HG03432 (cell line): ENCODE results near the gene PLCD1.
A peak's percentile ranks its signal among the peaks of the same experiment; 100 is the strongest.

ENCODE experiments used
- ATAC-seq: cut with Tn5 transposase; IDR thresholded peaks from one replicate; pipeline ENCODE4 v1.9.1; 2021; ENCODE audit warnings: mild to moderate bottlenecking, moderate library complexity; ENCODE audit not compliant: unreplicated experiment

PLCD1 gene

DNA sequence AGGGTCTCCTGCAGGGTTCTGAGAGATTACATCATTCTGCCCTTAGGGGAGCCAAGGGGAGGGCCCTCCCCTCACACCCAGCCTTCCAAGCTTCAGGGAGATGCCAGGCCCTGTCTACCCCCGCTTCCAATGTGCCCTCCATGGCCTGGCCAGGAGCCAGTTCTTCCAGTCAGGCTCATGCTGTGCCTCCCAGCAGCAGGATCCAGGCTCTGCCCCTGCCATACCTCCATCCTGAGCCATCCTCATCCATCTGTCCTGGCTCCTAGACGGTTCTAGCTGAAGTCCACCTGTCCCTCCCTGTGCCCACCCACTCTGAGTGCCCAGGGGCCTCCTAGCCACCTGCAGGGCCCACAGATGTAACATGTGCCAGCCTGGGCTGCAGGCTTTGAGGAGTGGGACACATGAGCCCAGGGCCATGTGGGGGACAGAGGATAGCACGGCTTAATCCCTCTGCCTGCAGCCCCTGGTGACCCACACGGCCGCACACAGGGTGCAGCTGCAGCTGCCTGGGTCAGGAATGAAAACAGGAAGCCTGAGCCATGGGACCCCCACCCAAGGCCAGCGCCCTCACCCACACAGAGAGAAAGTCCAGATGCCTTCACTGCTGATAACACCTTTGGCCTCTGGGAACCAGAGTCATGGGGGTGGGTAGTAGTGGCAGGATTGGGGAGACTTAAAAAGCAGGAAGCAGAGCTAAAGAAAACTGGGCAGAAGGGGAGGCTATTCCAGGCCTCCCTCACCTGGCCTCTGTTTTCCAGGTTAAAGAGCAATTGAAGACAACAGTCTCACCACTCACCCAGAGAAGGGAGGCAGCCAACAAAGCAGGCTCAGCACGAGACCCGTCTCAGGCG, 11.8 kb downstream of the PLCD1 start:
- no peak for ATAC-seq

GRCh38 chr3:38016847-38017444, 12.5 kb downstream of the PLCD1 start:
- no peak for ATAC-seq

DNA sequence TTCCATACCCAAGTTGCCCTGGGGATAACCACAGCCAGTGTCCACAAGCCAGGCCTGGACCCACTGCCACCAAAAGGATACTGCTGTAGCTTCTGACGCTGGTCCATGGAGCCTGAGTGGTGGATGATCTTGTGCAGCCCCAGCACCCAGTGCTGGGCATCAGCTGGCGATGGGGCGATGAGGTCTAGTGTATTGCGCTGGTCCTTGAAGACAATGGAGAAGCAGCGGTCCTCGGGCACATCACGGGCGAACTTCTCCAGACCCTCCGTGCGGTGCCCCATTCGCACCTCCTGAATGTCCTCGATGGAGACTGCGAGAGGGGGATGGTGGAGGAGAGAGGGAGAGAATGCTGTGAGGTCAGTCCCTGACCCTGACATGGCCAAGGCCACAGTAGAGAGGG, 13.0 kb downstream of the PLCD1 start:
- no peak for ATAC-seq

DNA sequence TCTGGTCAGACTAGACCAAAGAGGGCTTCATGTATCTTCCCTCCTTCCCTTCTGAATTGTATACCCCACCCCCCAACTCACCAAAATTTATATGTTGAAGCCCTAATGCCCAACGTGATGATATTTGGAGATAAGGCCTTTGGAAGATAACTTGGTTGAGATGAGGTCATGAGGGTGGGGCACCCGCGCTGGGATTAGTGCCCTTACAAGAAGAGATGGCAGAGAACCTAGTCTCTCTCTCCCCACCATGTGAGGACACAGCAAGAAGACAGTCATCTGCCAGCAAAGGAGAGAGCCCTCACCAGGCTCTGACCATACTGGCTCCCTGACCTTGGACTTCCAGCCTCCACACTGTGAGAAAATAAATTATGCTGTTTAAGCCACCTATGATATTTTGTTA, 13.5 kb downstream of the PLCD1 start:
- no peak for ATAC-seq

GRCh38 chr3:38015485-38015884, 14.0 kb downstream of the PLCD1 start:
- ATAC-seq = no peak

DNA sequence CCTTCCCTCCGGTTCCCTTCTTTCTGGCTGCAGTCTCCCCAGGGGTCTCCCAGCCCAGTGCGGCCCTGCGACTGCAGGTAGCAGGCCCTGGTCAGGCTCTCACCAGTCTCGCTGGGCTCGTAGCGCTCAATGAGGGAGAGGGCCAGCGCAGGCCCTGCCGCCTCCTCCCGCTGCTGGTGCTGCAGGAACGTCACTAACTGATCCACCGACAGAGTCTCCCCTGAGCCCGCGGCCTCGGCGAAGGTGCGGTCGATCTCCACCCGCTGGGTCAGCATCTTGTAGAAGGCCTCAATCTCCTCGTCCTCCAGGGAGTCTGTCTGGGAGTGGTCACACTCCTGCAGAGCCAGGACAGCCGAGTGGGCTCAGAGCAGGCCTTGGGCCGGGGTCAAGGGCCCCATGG, 18.3 kb downstream of the PLCD1 start:
- no peak for ATAC-seq

GRCh38 chr3:38009807-38010591, 19.4 kb downstream of the PLCD1 start:
- no peak for ATAC-seq

GRCh38 chr3:38008971-38009580, 20.4 kb downstream of the PLCD1 start:
- ATAC-seq = no peak

DNA sequence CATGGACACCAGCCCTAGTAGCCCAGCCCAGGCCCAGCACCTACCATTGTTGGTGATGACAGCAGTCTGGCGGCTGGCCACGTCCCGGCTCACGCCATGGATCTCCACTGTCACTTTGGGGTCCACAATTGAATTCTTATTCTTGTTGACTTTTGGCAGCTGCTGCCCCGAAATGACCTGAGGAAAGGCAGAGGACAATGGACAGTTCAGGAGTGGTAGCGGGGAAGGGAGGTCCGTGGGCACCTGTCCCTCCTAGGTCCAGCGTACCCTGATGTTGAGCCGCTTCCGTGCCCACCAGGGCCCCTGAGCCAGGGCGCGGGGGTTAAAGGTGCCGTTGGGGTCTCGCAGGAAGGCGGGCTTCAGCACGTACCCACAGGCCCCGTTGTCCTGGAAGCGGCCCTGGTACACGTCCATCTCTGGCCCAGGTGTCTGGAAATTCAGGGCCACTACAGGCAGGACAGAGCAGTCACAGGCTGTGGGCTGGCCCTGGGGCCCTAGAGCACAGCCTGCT, 21.2 kb downstream of the PLCD1 start:
- no peak for ATAC-seq

DNA sequence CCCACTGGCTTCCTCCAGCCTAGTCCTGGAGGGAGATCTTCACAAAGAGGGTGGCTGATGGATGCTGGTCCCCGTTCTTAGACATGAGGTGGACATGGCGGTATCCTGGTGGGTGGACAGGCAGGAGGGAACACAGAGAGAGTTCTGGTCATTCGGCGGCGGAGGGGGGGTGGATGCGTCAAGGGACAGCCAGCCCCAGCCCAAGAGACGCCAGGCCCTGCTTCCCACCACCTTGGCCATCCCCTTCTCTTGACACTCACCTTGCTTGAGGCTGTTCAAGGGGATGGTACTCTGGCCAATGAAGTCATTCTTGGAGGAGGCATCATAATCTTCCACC, 21.7 kb downstream of the PLCD1 start:
- no peak for ATAC-seq

- ATAC-seq = no peak
Observed at GRCh38 chr3:38006445-38006995, 22.9 kb downstream of the PLCD1 start.

- ATAC-seq = no peak
Observed at GRCh38 chr3:38006031-38006430, 23.4 kb downstream of the PLCD1 start.

DNA sequence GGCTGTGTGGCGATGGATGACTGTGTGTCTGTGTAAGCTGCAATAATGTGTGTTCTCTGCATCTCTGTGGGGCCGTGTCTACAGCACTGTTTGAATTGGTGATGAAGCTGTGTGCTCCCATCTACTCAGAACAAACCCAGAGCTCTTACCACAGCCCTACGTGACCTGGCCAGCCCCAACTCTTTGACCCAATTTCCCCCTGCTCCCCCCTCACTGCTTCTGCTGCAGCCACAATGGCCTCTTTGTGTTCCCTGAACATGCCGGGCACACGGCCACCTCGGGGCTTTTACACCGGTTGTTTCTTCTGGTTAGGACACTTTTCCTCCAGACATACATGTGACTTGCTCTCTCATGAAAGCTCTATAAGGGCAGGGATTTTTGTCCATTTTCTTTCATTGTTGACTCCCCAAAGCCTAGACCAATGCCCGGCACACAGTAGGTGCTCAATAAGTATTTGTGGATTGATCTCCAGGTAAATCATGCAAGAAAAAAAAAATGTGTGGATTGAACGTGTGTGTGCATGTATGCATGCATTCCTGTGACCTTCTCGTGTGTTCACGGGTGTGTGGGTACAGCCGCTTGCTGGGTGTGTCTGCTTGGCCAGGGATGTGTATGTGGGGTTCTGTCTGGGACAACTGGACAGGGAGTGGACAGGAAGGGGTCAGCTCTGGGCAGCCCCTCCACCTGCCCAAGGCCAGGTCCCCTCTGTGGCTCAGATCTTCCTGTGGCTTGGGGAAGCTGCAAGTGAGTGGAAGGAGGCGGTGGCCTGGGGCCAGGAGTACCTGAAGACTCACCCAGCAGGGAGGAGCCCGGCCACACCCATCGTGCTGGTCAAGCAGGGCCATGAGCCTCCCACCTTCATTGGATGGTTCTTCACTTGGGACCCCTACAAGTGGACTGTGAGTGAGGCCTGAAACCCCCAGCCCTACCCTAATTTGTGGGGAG, 24.1 kb downstream of the PLCD1 start:
- ATAC-seq = no peak

GRCh38 chr3:38004415-38005075, 24.9 kb downstream of the PLCD1 start:
- peak; percentile 55 for ATAC-seq

GRCh38 chr3:38003817-38004414, 25.5 kb downstream of the PLCD1 start:
- ATAC-seq = no peak

- no peak for ATAC-seq
Observed at GRCh38 chr3:38003371-38003816, 26.0 kb downstream of the PLCD1 start.

GRCh38 chr3:38002940-38003339, 26.5 kb downstream of the PLCD1 start:
- ATAC-seq = no peak

DNA sequence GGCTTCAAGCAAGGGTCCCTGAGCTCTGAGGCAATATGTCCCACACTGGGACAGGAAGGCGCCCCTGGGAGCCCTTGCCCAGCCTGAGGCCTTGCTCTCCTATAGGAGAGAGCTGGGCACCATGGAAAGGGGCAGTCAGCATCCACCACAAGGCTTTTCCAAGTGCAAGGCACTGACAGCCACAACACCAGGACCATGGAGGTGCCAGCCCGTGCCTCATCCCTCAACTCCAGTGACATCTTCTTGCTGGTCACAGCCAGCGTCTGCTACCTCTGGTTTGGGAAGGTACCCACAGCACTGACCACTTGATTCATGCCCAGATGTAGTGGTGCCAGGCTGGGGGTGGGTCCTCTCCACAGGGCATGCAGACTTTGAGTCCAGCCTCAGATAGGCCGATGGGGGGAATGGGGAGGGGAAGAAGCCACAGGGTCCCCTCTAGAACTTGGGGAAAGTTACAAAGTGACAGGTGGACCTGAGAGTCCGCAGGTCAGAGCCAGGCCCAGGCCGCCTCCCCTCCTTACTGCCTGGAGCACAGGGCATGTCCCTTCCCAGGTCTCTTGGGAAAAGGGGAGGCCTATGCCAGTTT, 27.1 kb downstream of the PLCD1 start:
- ATAC-seq = no peak
